DMS79 treated with DMSO at 0.1 percent for 48 hours (cell line): ENCODE measurements around the gene PALLD.
"Not testable (repeated sequence)": the region's sequence is repeated elsewhere in the genome, so short reads cannot be mapped to it uniquely, and the experiment has no call there.

Experiments used
- DNase-seq: peaks from one replicate; lab custom pipeline; 2025; lab: John Stamatoyannopoulos, UW

The PALLD gene

GRCh38 chr4:168710353-168710946 lies 213.6 kb downstream of the PALLD start:
- no peak for DNase-seq

GRCh38 chr4:168711197-168712140 lies 214.6 kb downstream of the PALLD start:
- DNase-seq = no peak

GRCh38 chr4:168712316-168712890 lies 215.6 kb downstream of the PALLD start:
- DNase-seq = no peak

GRCh38 chr4:168713253-168713652 lies 216.4 kb downstream of the PALLD start:
- DNase-seq = no peak

- no peak for DNase-seq
Observed at GRCh38 chr4:168715896-168716295, 219.0 kb downstream of the PALLD start.

- DNase-seq = no peak
Observed at GRCh38 chr4:168716406-168717129, 219.7 kb downstream of the PALLD start.

- DNase-seq = no peak
Observed at GRCh38 chr4:168717847-168718246, 221.0 kb downstream of the PALLD start.

- DNase-seq = no peak
Observed at GRCh38 chr4:168719725-168720124, 222.9 kb downstream of the PALLD start.

GRCh38 chr4:168720396-168720900 lies 223.6 kb downstream of the PALLD start:
- DNase-seq = no peak

- DNase-seq = no peak
Observed at GRCh38 chr4:168722391-168722790, 225.5 kb downstream of the PALLD start.

GRCh38 chr4:168723020-168723419 lies 226.2 kb downstream of the PALLD start:
- no peak for DNase-seq

GRCh38 chr4:168723569-168723968 lies 226.7 kb downstream of the PALLD start:
- DNase-seq = no peak

- DNase-seq = no peak
Observed at GRCh38 chr4:168724243-168724642, 227.4 kb downstream of the PALLD start.

GRCh38 chr4:168724686-168725411 lies 228.0 kb downstream of the PALLD start:
- DNase-seq = no peak

GRCh38 chr4:168725930-168726329 lies 229.1 kb downstream of the PALLD start:
- DNase-seq = no peak

GRCh38 chr4:168727181-168727580 lies 230.3 kb downstream of the PALLD start:
- not testable (repeated sequence) for DNase-seq

- no peak for DNase-seq
Observed at GRCh38 chr4:168731006-168731636, 234.3 kb downstream of the PALLD start.

- DNase-seq = no peak
Observed at GRCh38 chr4:168731706-168732414, 235.0 kb downstream of the PALLD start.

GRCh38 chr4:168732714-168733113 lies 235.9 kb downstream of the PALLD start:
- no peak for DNase-seq
